ENCODE results near the gene JPH3. TPM values are rescaled to one million over a fixed set of nuclear protein-coding genes. Genes with fewer than 3 reads are reported as not detected.

Gene JPH3
- total RNA-seq, 1 experiment from 2014 or later: 32.7 TPM

GRCh38 chr16:87570938-87571867, 31.1 kb upstream of the JPH3 start:
- Histone ChIP-seq H4K91ac (ENCODE audit: insufficient read length, low read depth, low read length) (no peak overlapping the region), H3K23me2 (ENCODE audit: insufficient read length, low read depth, low read length, poor library complexity, severe bottlenecking) (no peaks in the 10 kb centered on the region), H2BK12ac (ENCODE audit: insufficient read length, low read depth, low read length) (no peak overlapping the region), H4K8ac (replicated peaks; ENCODE audit: insufficient read length, low read depth, low read length) (no peak overlapping the region), H2AFZ (ENCODE audit: low read length) (no peak overlapping the region), H3K14ac (ENCODE audit: insufficient read depth, low read length) (no peak overlapping the region; the same call in 1 of the 2 replicates), H3K56ac (ENCODE audit: insufficient read length, low read depth, low read length) (no peak overlapping the region), H3K79me2 (ENCODE audit: insufficient read depth, low read length) (no peaks in the 10 kb centered on the region), H3K4me2 (ENCODE audit: insufficient read depth, insufficient read length, low read length) (no peak overlapping the region), H2AK5ac (ENCODE audit: insufficient read length, low read length) (no peak overlapping the region), H3K4me1 (ENCODE audit: insufficient read depth, low read length) (no peaks in the 10 kb centered on the region; the same call in 1 of the 2 replicates), H3T11ph (ENCODE audit: low read length) (no peak overlapping the region), H3K23ac (ENCODE audit: insufficient read length, low read depth, low read length) (no peak overlapping the region), H3K27me3 (ENCODE audit: insufficient read depth, low read length) (no peaks in the 10 kb centered on the region), H3K18ac (ENCODE audit: insufficient read length, low read depth, low read length) (no peak overlapping the region), H2BK120ac (ENCODE audit: low read depth, low read length, poor library complexity, severe bottlenecking) (no peak overlapping the region), H2BK20ac (ENCODE audit: low read depth, low read length, poor library complexity, severe bottlenecking) (no peak overlapping the region), H2BK15ac (ENCODE audit: low read depth, low read length) (no peak overlapping the region), H3K27ac (ENCODE audit: insufficient read length, low read depth, low read length) (no peak overlapping the region), H2BK5ac (ENCODE audit: insufficient read length, low read length) (no peak overlapping the region), H3K79me1 (ENCODE audit: insufficient read depth, low read depth, low read length, poor library complexity, severe bottlenecking) (no peaks in the 10 kb centered on the region), H4K20me1 (ENCODE audit: control insufficient read depth, insufficient read depth, insufficient read length) (no peaks in the 10 kb centered on the region), H3K4ac (ENCODE audit: low read depth, low read length) (no peak overlapping the region), H3K9me3 (ENCODE audit: control insufficient read depth, low read depth, low read length) (no peaks in the 10 kb centered on the region), H4K5ac (ENCODE audit: insufficient read length, low read depth, low read length) (no peak overlapping the region), H3K9ac (ENCODE audit: extremely low read depth, insufficient read length, low read length) (no peak overlapping the region)
- H3K4me1 Mint-ChIP-seq: peaks cover 22 to 24% of the 10 kb centered on the region in 2 experiments
- no CpG with 5 or more reads among the region's 24 CpGs for WGBS (ENCODE audit: extremely low coverage, insufficient read length, low lambda C conversion rate)
- no peak overlapping the region; a peak in 2 of 7 replicates for H3K27ac Mint-ChIP-seq
- no peaks in the 10 kb centered on the region; the same call in none of the 2 replicates for H3K27me3 Mint-ChIP-seq (ENCODE audit: low read depth)
- H3K4me3 Mint-ChIP-seq: no peak overlapping the region
- H3K36me3 Mint-ChIP-seq (ENCODE audit: insufficient read depth in 1 of 3, low read depth in 3 of 3): peaks cover 0 to 8% (median 0%) of the 10 kb centered on the region in 3 experiments; a peak in 2 of 7 replicates
- peaks cover 3% of the 10 kb centered on the region in 2 experiments; a peak in 3 of 5 replicates for H3K9me3 Mint-ChIP-seq
- TF ChIP-seq CTCF (conservative IDR thresholded peaks at IDR 0.05): peak; percentile 72
- peak; percentile 85 for DNase-seq

Measured in H9 (cell line).